ENCODE measurements around the gene ORMDL2. TPM values are rescaled to one million over a fixed set of nuclear protein-coding genes. Genes with fewer than 3 reads are reported as not detected.

Gene ORMDL2
- 23.0 TPM for total RNA-seq
- long read RNA-seq, transcript ORMDL2-201 (4 exons, 2,141 nt) = major isoform, 8 of 9 reads
- long read RNA-seq, partial matches to known transcripts = 0 of 9 reads
- long read RNA-seq, other reads (novel, unspliced or antisense) = 0 of 9 reads

GRCh38 chr12:55817345-55818139 lies at the start of gene ORMDL2, which contains the start of gene SARNP:
Gene ORMDL2 (plus strand): TSS chr12:55818041. CDS start chr12:55819000, 959 bp downstream.
Gene SARNP (minus strand): TSS chr12:55817724. CDS start chr12:55817701, 23 bp downstream.
- peak; percentile 97 for DNase-seq (ENCODE audit: low spot score)
- intact Hi-C loops (cut with DNase I) = loop anchor here (1.0 to 5.0 kb wide), 2 partner anchors 13 to 110 kb away; partner anchors contain the start of gene PYM1

GRCh38 chr12:55771736-55772135 lies 46.1 kb upstream of the ORMDL2 start:
- intact Hi-C loops (cut with DNase I) = no loop called here
- no peak for DNase-seq (ENCODE audit: low spot score)

- intact Hi-C loops (cut with DNase I) = no loop called here
These were observed 40.0 kb upstream of the ORMDL2 start for GRCh38 chr12:55777856-55778255.

GRCh38 chr12:55780685-55781084 lies 37.2 kb upstream of the ORMDL2 start:
- no peak for DNase-seq (ENCODE audit: low spot score)
- intact Hi-C loops (cut with DNase I) = no loop called here

More at GRCh38 chr12:55777856-55778255, 40.0 kb upstream of the ORMDL2 start:
- DNase-seq (ENCODE audit: low spot score) = no peak

GRCh38 chr12:55788546-55788945 lies 29.3 kb upstream of the ORMDL2 start:
- DNase-seq (ENCODE audit: low spot score) = no peak
- intact Hi-C loops (cut with DNase I) = no loop called here

GRCh38 chr12:55789171-55789570 lies 28.7 kb upstream of the ORMDL2 start:
- DNase-seq (ENCODE audit: low spot score) = no peak
- intact Hi-C loops (cut with DNase I) = no loop called here

GRCh38 chr12:55789893-55790292 lies 27.9 kb upstream of the ORMDL2 start:
- intact Hi-C loops (cut with DNase I) = no loop called here
- no peak for DNase-seq (ENCODE audit: low spot score)

- DNase-seq (ENCODE audit: low spot score) = no peak
- intact Hi-C loops (cut with DNase I) = loop anchor here (2.0 kb wide), 1 partner anchor 57 kb away; no protein-coding TSS in a partner anchor
These were observed 21.9 kb upstream of the ORMDL2 start for GRCh38 chr12:55795950-55796349.

- intact Hi-C loops (cut with DNase I) = loop anchor here (2.0 kb wide), 1 partner anchor 58 kb away; no protein-coding TSS in a partner anchor
- no peak for DNase-seq (ENCODE audit: low spot score)
These were observed 20.8 kb upstream of the ORMDL2 start for GRCh38 chr12:55797068-55797467.

- no peak for DNase-seq (ENCODE audit: low spot score)
- intact Hi-C loops (cut with DNase I) = loop anchor here (2.0 kb wide), 1 partner anchor 59 kb away; no protein-coding TSS in a partner anchor
These were observed 20.3 kb upstream of the ORMDL2 start for GRCh38 chr12:55797550-55797949.

- intact Hi-C loops (cut with DNase I) = no loop called here
- no peak for DNase-seq (ENCODE audit: low spot score)
These were observed 10.9 kb upstream of the ORMDL2 start for GRCh38 chr12:55806982-55807381.

GRCh38 chr12:55809274-55809673 lies 8.6 kb upstream of the ORMDL2 start:
- intact Hi-C loops (cut with DNase I) = no loop called here
- no peak for DNase-seq (ENCODE audit: low spot score)

GRCh38 chr12:55812088-55812487 lies 5.8 kb upstream of the ORMDL2 start:
- no peak for DNase-seq (ENCODE audit: low spot score)
- intact Hi-C loops (cut with DNase I) = no loop called here

- DNase-seq (ENCODE audit: low spot score) = no peak
- intact Hi-C loops (cut with DNase I) = no loop called here
These were observed 3.6 kb upstream of the ORMDL2 start for GRCh38 chr12:55814257-55814656.

GRCh38 chr12:55815473-55815872 lies 2.4 kb upstream of the ORMDL2 start:
- no peak for DNase-seq (ENCODE audit: low spot score)
- intact Hi-C loops (cut with DNase I) = loop anchor here (5.0 kb wide), 1 partner anchor 112 kb away; the partner anchor contains the start of gene PYM1

GRCh38 chr12:55816881-55817344 lies 928 bp upstream of the ORMDL2 start:
- no peak for DNase-seq (ENCODE audit: low spot score)
- intact Hi-C loops (cut with DNase I) = loop anchor here (1.0 to 5.0 kb wide), 2 partner anchors 13 to 110 kb away; partner anchors contain the start of gene PYM1

- intact Hi-C loops (cut with DNase I) = loop anchor here (5.0 kb wide), 1 partner anchor 109 kb away; the partner anchor contains the start of gene PYM1
- no peak for DNase-seq (ENCODE audit: low spot score)
These were observed 393 bp downstream of the ORMDL2 start for GRCh38 chr12:55818140-55818728.

GRCh38 chr12:55818886-55819285 lies 1.0 kb downstream of the ORMDL2 start:
- DNase-seq (ENCODE audit: low spot score) = no peak
- intact Hi-C loops (cut with DNase I) = loop anchor here (5.0 kb wide), 1 partner anchor 108 kb away; the partner anchor contains the start of gene PYM1

- intact Hi-C loops (cut with DNase I) = no loop called here
- DNase-seq (ENCODE audit: low spot score) = no peak
These were observed 2.8 kb downstream of the ORMDL2 start for GRCh38 chr12:55820679-55821078.

- DNase-seq (ENCODE audit: low spot score) = no peak
- intact Hi-C loops (cut with DNase I) = no loop called here
These were observed 4.4 kb downstream of the ORMDL2 start for GRCh38 chr12:55822228-55822627.

Measured in cardiac septum (tissue), 1 donor.